K562 (cell line): Measurements from ENCODE around the gene PGD. TPM values are rescaled to one million over a fixed set of nuclear protein-coding genes. Genes with fewer than 3 reads are reported as not detected.
A peak's percentile ranks its signal among the peaks of the same experiment; 100 is the strongest.

ENCODE experiments used
- ATAC-seq: fragments of 200-7000 bp; cut with Tn5 transposase; 3 replicates; pipeline ENCODE4 v1.9.1; 2020; ENCODE audit warnings: moderate library complexity
- BruUV-seq: library from RNA; stranded (reverse); fragments of 400-500 nt; replicated peaks from 2 replicates; lab custom pipeline; 2021; lab: Mats Ljungman, UMichigan
- CTCF ChIA-PET: fragments of 300-600 bp; formaldehyde crosslinking; extraction: SDS; loops from one replicate; lab custom pipeline; 2021; ENCODE audit warnings: low intra/inter-chr PET ratio; lab: Yijun Ruan, JAX
- POLR2A ChIA-PET: fragments of 300-600, 350-650 bp; sonication (Branson Sonifier 250); formaldehyde crosslinking; extraction: SDS; loops from one replicate; lab custom pipeline; 2021; ENCODE audit warnings: antibody characterized with exemption, inconsistent platforms; lab: Yijun Ruan, JAX
- DNase-seq, 4 experiments: peaks; one replicate each; pipeline versions ENCODE4 v3.0.0 to v3.0.0-alpha.2; 2011 to 2018; ENCODE audit warnings: low spot score in 3 of 4, mixed read lengths in 3 of 4; ENCODE audit errors: extremely low read depth in 1 of 4
- FAIRE-seq: peaks from 2 replicates; lab custom pipeline; 2011; peaks lifted over from hg19 to GRCh38; lab: Jason Lieb, UNC
- H2AFZ ChIP-seq: 2 replicates; pipeline ENCODE4 v1.6.0; 2011; ENCODE audit warnings: low read depth, low read length, control low read depth, inconsistent platforms
- H3K27ac ChIP-seq: fragments of 200-600 bp; 3 replicates; pipeline ENCODE4 v1.8.0; 2011; ENCODE audit warnings: low read depth, mild to moderate bottlenecking, control low read depth, inconsistent platforms, low read length, moderate library complexity, mixed read lengths; ENCODE audit errors: extremely low read depth
- H3K27me3 ChIP-seq, 2 experiments: fragments of 300-600 bp in 1 of 2; 2 replicates in 1 of 2; 3 replicates in 1 of 2; pipeline versions ENCODE4 v1.6.0 to v1.8.0; 2011; ENCODE audit warnings: inconsistent platforms in 2 of 2, low read length in 2 of 2, mild to moderate bottlenecking in 1 of 2, mixed read lengths in 1 of 2, moderate library complexity in 1 of 2; ENCODE audit not compliant: control insufficient read depth in 2 of 2, insufficient read depth in 2 of 2
- H3K36me3 ChIP-seq: fragments of 300-600 bp; 3 replicates; pipeline ENCODE4 v1.8.0; 2011; ENCODE audit warnings: mild to moderate bottlenecking, low read length, inconsistent platforms; ENCODE audit not compliant: control insufficient read depth, insufficient read depth
- H3K4me1 ChIP-seq, 2 experiments: fragments of 200-600 bp in 1 of 2; replicated peaks in 1 of 2; 2 replicates in 1 of 2; 3 replicates in 1 of 2; pipeline versions ENCODE4 v1.5.1 to v1.8.0; 2011; ENCODE audit warnings: inconsistent platforms in 2 of 2, low read length in 2 of 2, mild to moderate bottlenecking in 1 of 2, mixed read lengths in 1 of 2, moderate library complexity in 1 of 2; ENCODE audit not compliant: control insufficient read depth in 2 of 2, insufficient read depth in 2 of 2
- H3K4me2 ChIP-seq: 2 replicates; pipeline ENCODE4 v1.6.1; 2011; ENCODE audit warnings: low read length, control low read depth, inconsistent platforms, mixed read lengths; ENCODE audit not compliant: insufficient read depth
- H3K4me3 ChIP-seq: fragments of 200-600 bp; sonication (generic), shearing (Covaris generic); 2 replicates; pipeline ENCODE4 v1.5.1; 2016; ENCODE audit warnings: control low read depth, inconsistent platforms
- H3K79me2 ChIP-seq: fragments of 200-600 bp; 3 replicates; pipeline ENCODE4 v1.8.0; 2011; ENCODE audit warnings: low read length, inconsistent platforms; ENCODE audit not compliant: control insufficient read depth, insufficient read depth
- H3K9ac ChIP-seq, 2 experiments: 2 replicates each; pipeline versions ENCODE4 v1.6.0 to v1.6.1; 2011; ENCODE audit warnings: low read depth in 2 of 2, low read length in 2 of 2, control low read depth in 1 of 2, inconsistent platforms in 1 of 2, mild to moderate bottlenecking in 1 of 2, mixed read lengths in 1 of 2; ENCODE audit not compliant: insufficient read depth in 1 of 2
- H3K9me1 ChIP-seq: one replicate; pipeline ENCODE4 v1.6.0; 2011; ENCODE audit warnings: inconsistent platforms, mild to moderate bottlenecking, low read length, moderate library complexity; ENCODE audit not compliant: control insufficient read depth, insufficient read depth
- H3K9me3 ChIP-seq: replicated peaks from 2 replicates; pipeline ENCODE4 v1.5.1; 2011; ENCODE audit warnings: low read depth, low read length, inconsistent platforms; ENCODE audit not compliant: control insufficient read depth, insufficient read depth
- H4K20me1 ChIP-seq: replicated peaks from 2 replicates; pipeline ENCODE4 v1.6.1; 2011; ENCODE audit warnings: low read length, inconsistent platforms, mixed read lengths; ENCODE audit not compliant: control insufficient read depth, insufficient read depth
- CBX5 ChIP-seq: IDR thresholded peaks from 2 replicates; pipeline ENCODE4 v1.6.1; 2014; ENCODE audit warnings: low read depth, borderline replicate concordance
- RBM34 ChIP-seq: fragments of 200-400 bp; formaldehyde crosslinking; IDR thresholded peaks from 2 replicates; pipeline ENCODE4 v1.6.1; 2018; ENCODE audit warnings: low read length, borderline replicate concordance; ENCODE audit not compliant: insufficient read depth
- SMARCC2 ChIP-seq: fragments of 450-650 bp; IDR thresholded peaks from 2 replicates; pipeline ENCODE4 v1.6.1; 2017; ENCODE audit warnings: antibody characterized with exemption, moderate library complexity, mild to moderate bottlenecking, low read depth
- TCF7 ChIP-seq: sonication (generic); IDR thresholded peaks from 2 replicates; pipeline ENCODE4 v1.6.1; 2016; ENCODE audit warnings: antibody characterized with exemption, borderline replicate concordance
- U2AF1 ChIP-seq: fragments of 200-400 bp; formaldehyde crosslinking; optimal IDR thresholded peaks from 2 replicates; pipeline ENCODE3; 2017; ENCODE audit warnings: mild to moderate bottlenecking, low read depth, low read length, moderate library complexity
- ZEB2 ChIP-seq: fragments of 450-650 bp; IDR thresholded peaks from 2 replicates; pipeline ENCODE4 v1.6.1; 2016
- ZNF174 ChIP-seq: fragments of 250-450 bp; sonication (Bioruptor Pico); IDR thresholded peaks from 2 replicates; pipeline ENCODE4 v1.4.0; 2020; ENCODE audit warnings: mild to moderate bottlenecking
- ZNF175 ChIP-seq: fragments of 200-800 bp; sonication (Bioruptor generic); IDR thresholded peaks from 2 replicates; pipeline ENCODE4 v1.6.1; 2016; ENCODE audit warnings: low read depth, mild to moderate bottlenecking, missing genetic modification characterization, missing compliant biosample characterization
- ZNF695 ChIP-seq: fragments of 450-650 bp; formaldehyde crosslinking; IDR thresholded peaks from 2 replicates; pipeline ENCODE4 v1.4.0; 2020; ENCODE audit warnings: mild to moderate bottlenecking, moderate library complexity
- WGBS: fragments of 100-300 bp; shearing (Covaris generic); methylation state at CpG from one replicate; pipeline ENCODE4 v1.1.6; 2016; ENCODE audit warnings: low coverage, mixed read lengths; ENCODE audit not compliant: insufficient coverage; ENCODE audit errors: missing lambda C conversion rate; 5-methylcytosine and 5-hydroxymethylcytosine counted together
- in situ Hi-C: fragments of 300-500 bp; cut with MboI; formaldehyde crosslinking; loops from 4 replicates; pipeline ENCODE4 v1.15.0; 2018; ENCODE audit warnings: inconsistent platforms, mixed read lengths
- intact Hi-C: fragments of 100-400 bp; cut with micrococcal nuclease; formaldehyde crosslinking; loops from 2 replicates; pipeline ENCODE4 v1.14.2; 2022
- polyA plus RNA-seq, 8 experiments: library from polyadenylated mRNA; depleted of rRNA in 4 of 8; stranded (reverse) in 5 of 8; unstranded in 3 of 8; fragments of >200 nt; fragmentation: Nextera tagmentation in 2 of 8; fragmentation: Illumina TruSeq in 1 of 8; extraction: Ambion mirVana in 2 of 8; extraction: Trizol in 1 of 8; gene quantifications; 2 replicates each; pipeline versions ENCODE4 v1.2.1 to v1.2.3, GENCODE V29; 2011 to 2014; ENCODE audit warnings: inconsistent platforms in 1 of 8, missing spikeins in 1 of 8
- total RNA-seq, 7 experiments: library from RNA; depleted of rRNA in 6 of 7; stranded (reverse); fragments of >200 nt in 6 of 7; fragmentation: Illumina TruSeq in 2 of 7; extraction: Trizol in 2 of 7; gene quantifications; 2 replicates each; pipeline versions ENCODE4 v1.2.1 to v1.2.3, GENCODE V29; 2011 to 2021; ENCODE audit warnings: low replicate concordance in 1 of 7
- TF ChIP-seq, protein P1 (sequence below): sonication (generic); formaldehyde crosslinking; IDR thresholded peaks from 2 replicates; pipeline ENCODE4 v1.8.1; 2023; ENCODE audit warnings: mild to moderate bottlenecking, missing genetic modification reagents
- TF ChIP-seq, protein P2 (sequence below): sonication (generic); IDR thresholded peaks from 2 replicates; pipeline ENCODE4 v1.6.1; 2016
- TF ChIP-seq, protein P3 (sequence below): fragments of 200-800 bp; sonication (Bioruptor generic); IDR thresholded peaks from 2 replicates; pipeline ENCODE4 v1.6.1; 2017; ENCODE audit warnings: missing genetic modification characterization, missing compliant biosample characterization
- TF ChIP-seq, protein P4 (sequence below), 2 experiments: fragments of 450-650 bp; conservative IDR thresholded peaks; 2 replicates each; pipeline ENCODE4 v1.6.1; 2017; ENCODE audit warnings: mild to moderate bottlenecking in 2 of 2, moderate library complexity in 2 of 2
- TF ChIP-seq, protein P5 (sequence below), 3 experiments: fragments of 200-800 bp in 1 of 3; sonication (Bioruptor generic) in 1 of 3; sonication (generic) in 1 of 3; formaldehyde crosslinking in 1 of 3; IDR thresholded peaks; 2 replicates each; pipeline versions ENCODE4 v1.6.1 to v1.8.0; 2016 to 2022; ENCODE audit warnings: mild to moderate bottlenecking in 2 of 3, missing compliant biosample characterization in 2 of 3, missing genetic modification characterization in 2 of 3, missing genetic modification reagents in 1 of 3

PGD gene
- total and polyA plus RNA-seq, 9 of the 15 experiments (the other 6 are each of a cell fraction or from before 2014, with no cell fraction given) = 177 to 542 (median 270) TPM

DNA sequence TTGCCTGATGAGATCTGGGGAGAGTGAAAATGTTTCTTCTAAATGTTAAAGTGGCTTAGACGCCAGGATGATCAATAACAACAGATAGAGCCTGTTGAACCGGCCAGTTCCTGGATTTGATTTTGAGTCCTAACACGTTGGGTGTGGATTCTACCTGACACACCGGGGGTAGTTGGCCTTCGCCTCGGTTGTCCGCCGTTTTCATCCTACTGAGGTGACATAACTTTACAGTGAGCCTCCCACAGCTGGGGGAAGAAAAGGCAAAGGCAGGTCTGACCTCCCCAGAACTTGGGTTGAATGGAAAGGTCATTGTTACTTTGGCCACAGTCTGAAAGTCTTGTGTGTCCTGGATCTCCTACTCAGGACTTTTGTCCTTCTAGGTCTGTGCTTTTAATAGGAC, 1.1 kb downstream of the PGD start:
- Histone ChIP-seq H3K9ac (peak overlapping the region; percentile 86 to 95; a peak in 3 of 4 replicates), H3K27ac (peak overlapping the region; percentile 92), H3K27me3 (no peaks in the 10 kb centered on the region), H3K36me3 (peaks cover 49% of the 10 kb centered on the region), H3K4me1 (peaks cover 21 to 23% of the 10 kb centered on the region in 2 experiments), H2AFZ (peak overlapping the region; percentile 16; the same call in 1 of the 2 replicates), H3K79me2 (peaks cover 42% of the 10 kb centered on the region), H3K9me1 (no peaks in the 10 kb centered on the region), H3K4me2 (peak overlapping the region; percentile 84), H3K4me3 (peak overlapping the region; percentile 66), H3K9me3 (no peaks in the 10 kb centered on the region), H4K20me1 (peaks cover 8% of the 10 kb centered on the region; the same call in 1 of the 2 replicates)
- POLR2A ChIA-PET = interaction anchor here (0.7 to 2.7 kb wide), 11 partner anchors 9 to 380 kb away, joined by 3 to 29 read pairs (median 6); partner anchors contain the start of gene CENPS
- no TSS peak for BruUV-seq
- ATAC-seq (no peak), DNase-seq (peak in 2 of 4 experiments; percentile 38 to 52), FAIRE-seq (peak; percentile 75)
- CTCF ChIA-PET = no interaction called here
- in situ Hi-C loops (no loop called here), intact Hi-C loops (no loop called here)
- WGBS = 1% methylated on average over 8 of the region's 8 CpGs
- TF ChIP-seq RBM34 (no peak), U2AF1 (no peak), ZNF695 (CRISPR knock-in tag) (no peak), SMARCC2 (no peak), ZEB2 (no peak), ZNF175 (CRISPR knock-in tag) (0 out of 2 replicates have a peak, but pooled peaks have one; percentile 15), ZNF174 (no peak), TCF7 (0 out of 2 replicates have a peak, but pooled peaks have one; percentile 7), CBX5 (no peak)
- TF ChIP-seq, protein P1, sequence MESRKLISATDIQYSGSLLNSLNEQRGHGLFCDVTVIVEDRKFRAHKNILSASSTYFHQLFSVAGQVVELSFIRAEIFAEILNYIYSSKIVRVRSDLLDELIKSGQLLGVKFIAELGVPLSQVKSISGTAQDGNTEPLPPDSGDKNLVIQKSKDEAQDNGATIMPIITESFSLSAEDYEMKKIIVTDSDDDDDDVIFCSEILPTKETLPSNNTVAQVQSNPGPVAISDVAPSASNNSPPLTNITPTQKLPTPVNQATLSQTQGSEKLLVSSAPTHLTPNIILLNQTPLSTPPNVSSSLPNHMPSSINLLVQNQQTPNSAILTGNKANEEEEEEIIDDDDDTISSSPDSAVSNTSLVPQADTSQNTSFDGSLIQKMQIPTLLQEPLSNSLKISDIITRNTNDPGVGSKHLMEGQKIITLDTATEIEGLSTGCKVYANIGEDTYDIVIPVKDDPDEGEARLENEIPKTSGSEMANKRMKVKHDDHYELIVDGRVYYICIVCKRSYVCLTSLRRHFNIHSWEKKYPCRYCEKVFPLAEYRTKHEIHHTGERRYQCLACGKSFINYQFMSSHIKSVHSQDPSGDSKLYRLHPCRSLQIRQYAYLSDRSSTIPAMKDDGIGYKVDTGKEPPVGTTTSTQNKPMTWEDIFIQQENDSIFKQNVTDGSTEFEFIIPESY (CRISPR knock-in tag) = no peak
- TF ChIP-seq, protein P2, sequence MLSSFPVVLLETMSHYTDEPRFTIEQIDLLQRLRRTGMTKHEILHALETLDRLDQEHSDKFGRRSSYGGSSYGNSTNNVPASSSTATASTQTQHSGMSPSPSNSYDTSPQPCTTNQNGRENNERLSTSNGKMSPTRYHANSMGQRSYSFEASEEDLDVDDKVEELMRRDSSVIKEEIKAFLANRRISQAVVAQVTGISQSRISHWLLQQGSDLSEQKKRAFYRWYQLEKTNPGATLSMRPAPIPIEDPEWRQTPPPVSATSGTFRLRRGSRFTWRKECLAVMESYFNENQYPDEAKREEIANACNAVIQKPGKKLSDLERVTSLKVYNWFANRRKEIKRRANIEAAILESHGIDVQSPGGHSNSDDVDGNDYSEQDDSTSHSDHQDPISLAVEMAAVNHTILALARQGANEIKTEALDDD = no peak
- TF ChIP-seq, protein P3, sequence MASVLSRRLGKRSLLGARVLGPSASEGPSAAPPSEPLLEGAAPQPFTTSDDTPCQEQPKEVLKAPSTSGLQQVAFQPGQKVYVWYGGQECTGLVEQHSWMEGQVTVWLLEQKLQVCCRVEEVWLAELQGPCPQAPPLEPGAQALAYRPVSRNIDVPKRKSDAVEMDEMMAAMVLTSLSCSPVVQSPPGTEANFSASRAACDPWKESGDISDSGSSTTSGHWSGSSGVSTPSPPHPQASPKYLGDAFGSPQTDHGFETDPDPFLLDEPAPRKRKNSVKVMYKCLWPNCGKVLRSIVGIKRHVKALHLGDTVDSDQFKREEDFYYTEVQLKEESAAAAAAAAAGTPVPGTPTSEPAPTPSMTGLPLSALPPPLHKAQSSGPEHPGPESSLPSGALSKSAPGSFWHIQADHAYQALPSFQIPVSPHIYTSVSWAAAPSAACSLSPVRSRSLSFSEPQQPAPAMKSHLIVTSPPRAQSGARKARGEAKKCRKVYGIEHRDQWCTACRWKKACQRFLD (CRISPR knock-in tag) = peak; percentile 16; the same call in 1 of the 2 replicates
- TF ChIP-seq, protein P4, sequence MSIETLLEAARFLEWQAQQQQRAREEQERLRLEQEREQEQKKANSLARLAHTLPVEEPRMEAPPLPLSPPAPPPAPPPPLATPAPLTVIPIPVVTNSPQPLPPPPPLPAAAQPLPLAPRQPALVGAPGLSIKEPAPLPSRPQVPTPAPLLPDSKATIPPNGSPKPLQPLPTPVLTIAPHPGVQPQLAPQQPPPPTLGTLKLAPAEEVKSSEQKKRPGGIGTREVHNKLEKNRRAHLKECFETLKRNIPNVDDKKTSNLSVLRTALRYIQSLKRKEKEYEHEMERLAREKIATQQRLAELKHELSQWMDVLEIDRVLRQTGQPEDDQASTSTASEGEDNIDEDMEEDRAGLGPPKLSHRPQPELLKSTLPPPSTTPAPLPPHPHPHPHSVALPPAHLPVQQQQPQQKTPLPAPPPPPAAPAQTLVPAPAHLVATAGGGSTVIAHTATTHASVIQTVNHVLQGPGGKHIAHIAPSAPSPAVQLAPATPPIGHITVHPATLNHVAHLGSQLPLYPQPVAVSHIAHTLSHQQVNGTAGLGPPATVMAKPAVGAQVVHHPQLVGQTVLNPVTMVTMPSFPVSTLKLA (conservative IDR thresholded peaks at IDR 0.05) = 0 out of 4 replicates have a peak, but pooled peaks of 1 of the 2 experiments have one; percentile 19
- TF ChIP-seq, protein P5, sequence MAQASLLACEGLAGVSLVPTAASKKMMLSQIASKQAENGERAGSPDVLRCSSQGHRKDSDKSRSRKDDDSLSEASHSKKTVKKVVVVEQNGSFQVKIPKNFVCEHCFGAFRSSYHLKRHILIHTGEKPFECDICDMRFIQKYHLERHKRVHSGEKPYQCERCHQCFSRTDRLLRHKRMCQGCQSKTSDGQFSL (CRISPR knock-in tag; IDR thresholded peaks at IDR 0.05) = no peak
- TF ChIP-seq, protein P5 (tag; IDR thresholded peaks at IDR 0.05) = no peak
